ENCODE data around the gene GP2. TPM values are rescaled to one million over a fixed set of nuclear protein-coding genes. Genes with fewer than 3 reads are reported as not detected.

Gene GP2
- total and polyA plus RNA-seq, 2 of the 4 experiments (the other 2 are of a cell fraction): not detected

- Histone ChIP-seq H2AFZ (replicated peaks; ENCODE audit: low read length, poor library complexity) (no peak overlapping the region), H3K9ac (ENCODE audit: low read depth, low read length) (no peak overlapping the region), H3K27me3 (ENCODE audit: control insufficient read depth, insufficient read depth, low read length) (no peaks in the 10 kb centered on the region), H2AK5ac (ENCODE audit: low read depth, low read length) (no peak overlapping the region), H3K4me2 (ENCODE audit: low read depth, low read length) (no peak overlapping the region), H4K5ac (ENCODE audit: low read depth, low read length) (no peak overlapping the region), H3K4me3 (ENCODE audit: insufficient read depth, low read depth, low read length) (no peak overlapping the region), H3K79me1 (ENCODE audit: low read depth in 1 of 2, low read length in 2 of 2) (no peaks in the 10 kb centered on the region), H4K8ac (ENCODE audit: low read depth in 2 of 2, low read length in 2 of 2) (no peak overlapping the region), H2BK120ac (ENCODE audit: low read depth, low read length) (no peak overlapping the region), H3K56ac (ENCODE audit: extremely low read depth, insufficient read depth, low read length) (no peak overlapping the region), H3K23ac (ENCODE audit: low read depth, low read length) (no peak overlapping the region), H3K36me3 (ENCODE audit: control insufficient read depth, insufficient read depth, low read length) (no peaks in the 10 kb centered on the region), H2BK20ac (ENCODE audit: low read depth, low read length) (no peak overlapping the region), H2AK9ac (replicated peaks; ENCODE audit: low read depth, low read length, poor library complexity) (no peak overlapping the region), H2BK15ac (ENCODE audit: low read depth, low read length) (no peak overlapping the region), H4K91ac (ENCODE audit: insufficient read depth, low read depth, low read length) (no peak overlapping the region), H4K20me1 (ENCODE audit: insufficient read depth, low read length) (no peaks in the 10 kb centered on the region), H3K9me3 (ENCODE audit: control insufficient read depth, insufficient read depth, low read length) (peaks cover 11% of the 10 kb centered on the region; the same call in 1 of the 2 replicates), H3K27ac (ENCODE audit: insufficient read depth, low read length) (no peak overlapping the region), H3K4me1 (ENCODE audit: control insufficient read depth, insufficient read depth, low read length) (no peaks in the 10 kb centered on the region), H3K4ac (ENCODE audit: low read depth, low read length) (no peak overlapping the region), H3K18ac (ENCODE audit: low read depth, low read length) (no peak overlapping the region), H2BK5ac (ENCODE audit: low read depth, low read length, poor library complexity, severe bottlenecking) (no peak overlapping the region), H3K14ac (replicated peaks; ENCODE audit: low read depth, low read length) (no peak overlapping the region), H3K9me1 (ENCODE audit: insufficient read depth, low read length) (no peaks in the 10 kb centered on the region)
- TF ChIP-seq MXI1 (IDR thresholded peaks at IDR 0.05; ENCODE audit: borderline replicate concordance, low read depth, low read length) (no peak), RAD21 (IDR thresholded peaks at IDR 0.05; ENCODE audit: low read length) (no peak), MAZ (IDR thresholded peaks at IDR 0.05; ENCODE audit: borderline replicate concordance, low read depth, low read length) (no peak), SMC3 (IDR thresholded peaks at IDR 0.05; ENCODE audit: low read depth, low read length) (no peak), USF2 (IDR thresholded peaks at IDR 0.05; ENCODE audit: low read depth, low read length) (no peak), NFE2L2 (IDR thresholded peaks at IDR 0.05; ENCODE audit: low read depth, low read length) (no peak), RFX5 (IDR thresholded peaks at IDR 0.05; ENCODE audit: low read depth, low read length) (no peak), RCOR1 (IDR thresholded peaks at IDR 0.05; ENCODE audit: insufficient replicate concordance, low read length) (no peak), MAFK (IDR thresholded peaks at IDR 0.05; ENCODE audit: low read depth, low read length) (no peak), CEBPB (IDR thresholded peaks at IDR 0.05; ENCODE audit: low read depth, low read length) (no peak), BHLHE40 (IDR thresholded peaks at IDR 0.05; ENCODE audit: low read depth, low read length) (no peak), ELK1 (IDR thresholded peaks at IDR 0.05; ENCODE audit: borderline replicate concordance, low read depth, low read length) (no peak), CTCF (conservative IDR thresholded peaks at IDR 0.05; ENCODE audit: low read depth, low read length) (no peak), CHD1 (IDR thresholded peaks at IDR 0.05; ENCODE audit: low read depth, low read length) (no peak), POLR2A (IDR thresholded peaks at IDR 0.05; ENCODE audit: low read depth, low read length) (no peak), FOS (IDR thresholded peaks at IDR 0.05; ENCODE audit: low read depth, low read length) (no peak)
- ChIA-PET POLR2A (ENCODE audit: unreplicated experiment) (no interaction called here), CTCF (no interaction called here)
- BruUV-seq (replicated peaks): no TSS peak
- intact Hi-C loops (cut with micrococcal nuclease): no loop called here
- in situ Hi-C loops (cut with MboI; ENCODE audit: low sequenced_read_pairs): no loop called here
- dilution Hi-C loops (cut with HindIII; ENCODE audit: low sequenced_read_pairs, unreplicated experiment): no loop called here
- DNase-seq: no peak
- no peak for ATAC-seq (ENCODE audit: low read depth)
- WGBS, 2 experiments (ENCODE audit: extremely low coverage in 2 of 2, insufficient read length in 1 of 2): no CpG with 5 or more reads among the region's 6 CpGs
These were observed 11.5 kb downstream of the GP2 start for GRCh38 chr16:20315764-20316163.
